ENCODE results near the gene CEP128.

DNA sequence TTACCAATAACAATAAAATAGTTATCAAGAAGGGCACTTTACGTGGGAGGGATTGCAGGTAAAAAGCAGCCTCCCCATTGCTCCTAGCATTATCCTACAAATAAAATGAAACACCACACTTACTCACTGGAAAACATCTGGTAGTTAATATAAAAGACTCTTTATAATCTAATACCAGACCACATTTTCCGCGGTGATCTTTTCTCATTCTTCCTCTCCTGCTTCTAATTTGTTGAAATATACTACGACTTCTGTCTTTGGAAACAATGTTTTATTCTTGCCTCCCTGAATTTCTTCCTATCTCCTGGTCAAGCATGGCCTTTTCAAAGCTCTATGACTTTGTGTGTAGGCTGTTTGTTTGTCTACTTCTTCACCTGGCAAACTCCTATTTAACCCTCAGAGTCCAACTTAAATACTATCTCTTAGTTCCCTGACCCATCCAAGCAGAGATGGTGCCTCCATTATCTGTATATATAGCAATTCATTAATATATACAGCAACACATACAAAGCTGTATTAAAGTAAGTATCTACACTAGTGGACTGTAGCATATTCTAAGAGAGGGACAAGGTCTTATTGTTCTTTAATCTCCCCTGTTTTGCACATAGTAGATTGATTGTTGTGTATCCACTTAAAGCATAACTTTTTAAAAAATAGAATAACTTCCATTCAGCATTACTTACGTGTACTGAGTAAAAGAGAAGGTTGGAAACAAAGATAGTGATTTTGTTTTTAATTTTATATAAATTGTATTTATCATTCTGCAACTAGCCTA lies 228.3 kb downstream of the CEP128 start:
- no peak for TF ChIP-seq FOXK2 (IDR thresholded peaks at IDR 0.05)
- TF ChIP-seq BHLHE40 (IDR thresholded peaks at IDR 0.05; ENCODE audit: borderline replicate concordance) = no peak
- no peak for TF ChIP-seq SP1 (IDR thresholded peaks at IDR 0.05)
- TF ChIP-seq SUZ12 (IDR thresholded peaks at IDR 0.05) = no peak
- TF ChIP-seq FOXA1 (IDR thresholded peaks at IDR 0.05) = no peak
- no peak for TF ChIP-seq HDGF (IDR thresholded peaks at IDR 0.05; ENCODE audit: borderline replicate concordance)
- TF ChIP-seq FOXM1 (IDR thresholded peaks at IDR 0.05; ENCODE audit: borderline replicate concordance) = no peak
- no peak for TF ChIP-seq PKNOX1 (IDR thresholded peaks at IDR 0.05)
- no peak for TF ChIP-seq ELF4 (IDR thresholded peaks at IDR 0.05)
- TF ChIP-seq L3MBTL2 (conservative IDR thresholded peaks at IDR 0.05) = no peak

Data from HEK293T (cell line).